ENCODE measurements around the gene OTULIN.

DNA sequence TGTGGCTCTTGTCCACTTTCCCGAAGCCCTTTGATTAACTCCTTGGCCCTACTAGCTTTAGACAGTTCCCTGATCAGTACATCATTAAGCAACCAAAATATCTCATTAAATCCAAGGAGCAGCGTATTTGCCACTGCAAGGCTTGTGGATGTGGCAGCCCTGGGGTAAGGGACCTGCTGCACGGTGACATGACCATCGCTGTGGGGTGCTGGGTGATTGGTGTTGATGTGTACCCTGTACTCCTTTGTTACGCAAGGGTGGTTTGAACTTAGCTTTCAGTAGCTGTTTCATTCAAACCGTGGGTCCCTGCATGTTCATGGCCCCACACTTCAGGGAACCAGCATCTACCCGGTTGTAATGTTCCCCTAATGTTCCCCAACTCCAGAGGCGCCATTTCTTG is 41.0 kb downstream of the OTULIN start:
- TF ChIP-seq ZFP30 (CRISPR knock-in tag; IDR thresholded peaks at IDR 0.05) (no peak), TOX (CRISPR knock-in tag; IDR thresholded peaks at IDR 0.05; ENCODE audit: borderline replicate concordance) (no peak), RARB (CRISPR knock-in tag; IDR thresholded peaks at IDR 0.05) (no peak), SNAI2 (CRISPR knock-in tag; IDR thresholded peaks at IDR 0.05) (no peak), ZNF565 (CRISPR knock-in tag; conservative IDR thresholded peaks at IDR 0.05; ENCODE audit: low read depth) (no peak)
- TF ChIP-seq, protein P1, sequence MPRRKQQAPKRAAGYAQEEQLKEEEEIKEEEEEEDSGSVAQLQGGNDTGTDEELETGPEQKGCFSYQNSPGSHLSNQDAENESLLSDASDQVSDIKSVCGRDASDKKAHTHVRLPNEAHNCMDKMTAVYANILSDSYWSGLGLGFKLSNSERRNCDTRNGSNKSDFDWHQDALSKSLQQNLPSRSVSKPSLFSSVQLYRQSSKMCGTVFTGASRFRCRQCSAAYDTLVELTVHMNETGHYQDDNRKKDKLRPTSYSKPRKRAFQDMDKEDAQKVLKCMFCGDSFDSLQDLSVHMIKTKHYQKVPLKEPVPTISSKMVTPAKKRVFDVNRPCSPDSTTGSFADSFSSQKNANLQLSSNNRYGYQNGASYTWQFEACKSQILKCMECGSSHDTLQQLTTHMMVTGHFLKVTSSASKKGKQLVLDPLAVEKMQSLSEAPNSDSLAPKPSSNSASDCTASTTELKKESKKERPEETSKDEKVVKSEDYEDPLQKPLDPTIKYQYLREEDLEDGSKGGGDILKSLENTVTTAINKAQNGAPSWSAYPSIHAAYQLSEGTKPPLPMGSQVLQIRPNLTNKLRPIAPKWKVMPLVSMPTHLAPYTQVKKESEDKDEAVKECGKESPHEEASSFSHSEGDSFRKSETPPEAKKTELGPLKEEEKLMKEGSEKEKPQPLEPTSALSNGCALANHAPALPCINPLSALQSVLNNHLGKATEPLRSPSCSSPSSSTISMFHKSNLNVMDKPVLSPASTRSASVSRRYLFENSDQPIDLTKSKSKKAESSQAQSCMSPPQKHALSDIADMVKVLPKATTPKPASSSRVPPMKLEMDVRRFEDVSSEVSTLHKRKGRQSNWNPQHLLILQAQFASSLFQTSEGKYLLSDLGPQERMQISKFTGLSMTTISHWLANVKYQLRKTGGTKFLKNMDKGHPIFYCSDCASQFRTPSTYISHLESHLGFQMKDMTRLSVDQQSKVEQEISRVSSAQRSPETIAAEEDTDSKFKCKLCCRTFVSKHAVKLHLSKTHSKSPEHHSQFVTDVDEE (CRISPR knock-in tag; IDR thresholded peaks at IDR 0.05): no peak

Data from SK-N-SH treated with all-trans-retinoic acid at 6 μM for 48 hours (cell line).